GM18858 (cell line): ENCODE data around the gene GPR139.

ENCODE experiments used
- ATAC-seq: cut with Tn5 transposase; IDR thresholded peaks from one replicate; pipeline ENCODE4 v1.9.1; 2021; ENCODE audit not compliant: unreplicated experiment

Gene GPR139

GRCh38 chr16:20073203-20074098 is at the start of gene GPR139:
Gene GPR139, minus strand, starts transcription at chr16:20073890. Its CDS starts 274 bp downstream, at chr16:20073616.
- ATAC-seq = no peak

DNA sequence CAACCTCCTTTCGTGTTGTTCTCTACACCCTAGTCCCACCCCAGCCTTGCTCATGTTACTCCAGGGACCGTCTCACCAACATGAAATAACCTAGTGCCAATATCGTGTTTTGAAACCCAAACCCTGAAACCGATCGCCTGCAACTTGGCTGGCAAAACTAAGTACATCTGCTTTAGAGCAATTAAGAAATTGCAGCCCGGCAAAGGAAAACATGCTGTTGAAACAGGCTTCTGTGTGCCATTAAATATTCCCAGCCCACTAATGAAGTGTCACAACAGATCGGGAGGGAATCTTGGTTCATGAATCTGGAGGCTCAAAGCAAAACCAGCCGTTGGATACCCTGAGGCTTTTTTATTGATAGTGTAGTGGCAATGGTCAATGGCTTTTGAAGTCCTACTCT is 48.3 kb upstream of the GPR139 start:
- ATAC-seq = no peak

DNA sequence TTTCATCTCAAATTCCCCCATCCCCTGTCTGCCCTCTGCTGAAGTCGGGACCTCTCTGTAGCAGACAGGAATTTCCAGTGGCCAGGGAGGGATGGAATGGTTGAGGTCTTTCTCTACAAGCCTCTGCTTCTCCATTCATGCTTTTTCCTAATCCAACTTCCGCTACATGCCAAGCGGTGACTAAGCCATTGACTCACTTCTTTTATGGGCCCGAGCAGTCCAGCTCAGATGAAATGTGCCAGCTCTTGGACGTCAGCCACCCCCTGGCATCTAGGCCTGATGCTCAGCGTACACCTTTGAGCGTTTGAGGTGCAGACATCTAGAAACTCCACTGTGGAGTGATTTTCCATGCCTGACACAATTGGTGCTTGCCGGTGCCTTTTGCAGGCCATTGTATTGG is 40.7 kb upstream of the GPR139 start:
- ATAC-seq = no peak

DNA sequence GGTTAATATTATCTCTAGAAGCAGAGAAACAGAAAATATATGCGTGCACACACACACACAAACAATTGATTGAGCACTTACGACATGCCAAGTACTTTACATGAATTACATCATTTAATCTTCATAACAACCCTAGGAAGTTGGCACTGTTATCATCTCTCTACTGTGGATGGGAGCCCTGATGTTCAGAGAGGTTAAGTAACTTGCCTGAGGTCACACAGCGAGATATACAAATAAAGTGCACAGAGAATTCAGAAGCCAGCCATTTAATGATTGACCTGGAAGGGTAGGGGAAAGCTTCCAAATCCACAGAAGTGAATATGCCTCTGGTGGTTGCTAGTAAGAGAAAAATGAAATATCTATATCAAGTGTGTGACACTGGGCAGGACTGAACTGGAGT is 37.5 kb upstream of the GPR139 start:
- ATAC-seq = no peak

GRCh38 chr16:20107083-20107482 is 33.4 kb upstream of the GPR139 start:
- ATAC-seq = no peak

GRCh38 chr16:20104563-20105183 is 31.0 kb upstream of the GPR139 start:
- ATAC-seq = no peak

- ATAC-seq = no peak
Measured at GRCh38 chr16:20102521-20102920, 28.8 kb upstream of the GPR139 start.

GRCh38 chr16:20102021-20102420 is 28.3 kb upstream of the GPR139 start:
- no peak for ATAC-seq

- ATAC-seq = no peak
Measured at GRCh38 chr16:20099375-20099774, 25.7 kb upstream of the GPR139 start.

GRCh38 chr16:20094157-20094556 is 20.5 kb upstream of the GPR139 start:
- no peak for ATAC-seq

- no peak for ATAC-seq
Measured at GRCh38 chr16:20089246-20089965, 15.7 kb upstream of the GPR139 start.

DNA sequence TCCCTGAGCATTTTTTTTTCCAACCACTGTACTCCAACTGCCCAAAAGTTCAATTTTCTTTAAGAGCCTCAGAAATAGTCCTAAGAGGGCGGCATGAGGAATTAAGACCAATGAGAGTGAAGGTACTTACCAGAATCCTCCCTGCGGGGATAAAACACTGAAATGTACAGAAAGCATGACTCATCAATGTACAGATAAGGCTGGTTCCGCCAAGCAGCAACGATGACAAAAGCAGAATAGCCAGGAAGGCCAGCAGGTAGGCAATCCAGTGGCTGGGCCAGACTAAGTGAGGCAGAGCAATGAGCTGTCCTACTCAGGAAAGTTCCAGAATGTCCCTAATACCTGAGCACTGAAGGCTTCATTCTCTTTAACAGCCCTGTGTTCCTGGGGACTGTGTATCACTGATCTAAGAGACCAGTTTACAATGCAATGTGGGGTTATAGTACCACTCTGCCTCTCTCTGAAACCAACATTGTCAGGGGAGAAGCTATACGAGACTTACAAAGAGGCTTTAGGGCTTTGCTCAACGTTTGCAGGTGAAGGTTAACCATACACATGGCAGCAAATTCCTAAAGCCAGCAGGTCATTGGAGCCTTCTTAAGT is 11.0 kb upstream of the GPR139 start:
- no peak for ATAC-seq

DNA sequence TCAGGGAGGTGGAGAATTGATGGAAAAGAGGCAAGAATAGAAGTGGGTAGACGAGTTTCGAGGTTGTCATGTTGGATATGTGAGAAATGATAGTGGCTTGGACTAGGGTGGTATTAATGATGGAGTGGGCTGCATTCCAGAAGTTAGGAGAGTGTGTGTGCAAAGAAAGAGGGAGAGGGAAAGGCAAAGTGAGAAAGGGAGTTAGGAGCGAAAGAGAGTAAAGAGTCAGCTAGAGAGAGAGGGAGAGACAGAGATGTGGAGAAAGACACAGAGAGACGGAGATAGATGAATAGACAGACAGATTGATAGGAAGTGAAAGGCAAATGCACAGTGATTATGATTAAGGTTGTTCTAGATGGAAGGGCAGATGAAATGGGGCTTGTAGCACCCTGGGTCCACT is 5.4 kb upstream of the GPR139 start:
- no peak for ATAC-seq

DNA sequence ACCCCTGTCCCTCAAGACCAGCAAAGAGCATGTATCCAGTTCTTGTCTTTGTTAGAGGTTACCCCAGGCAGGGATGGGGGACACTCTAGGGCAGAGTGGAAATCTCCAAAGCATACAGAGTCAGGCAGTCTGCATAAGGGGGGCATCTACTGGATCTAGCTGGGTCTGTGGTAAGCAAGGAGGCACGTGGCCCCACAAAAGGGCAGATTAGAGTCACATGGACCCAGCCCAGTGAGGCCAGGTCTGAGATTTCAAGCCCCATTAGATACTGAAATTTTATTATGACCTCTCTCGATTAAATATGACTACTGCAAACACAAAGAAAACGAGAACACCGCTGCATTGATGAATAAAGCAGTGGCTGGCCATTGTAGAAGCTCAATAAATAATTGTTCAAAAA is 1.6 kb upstream of the GPR139 start:
- ATAC-seq = no peak

DNA sequence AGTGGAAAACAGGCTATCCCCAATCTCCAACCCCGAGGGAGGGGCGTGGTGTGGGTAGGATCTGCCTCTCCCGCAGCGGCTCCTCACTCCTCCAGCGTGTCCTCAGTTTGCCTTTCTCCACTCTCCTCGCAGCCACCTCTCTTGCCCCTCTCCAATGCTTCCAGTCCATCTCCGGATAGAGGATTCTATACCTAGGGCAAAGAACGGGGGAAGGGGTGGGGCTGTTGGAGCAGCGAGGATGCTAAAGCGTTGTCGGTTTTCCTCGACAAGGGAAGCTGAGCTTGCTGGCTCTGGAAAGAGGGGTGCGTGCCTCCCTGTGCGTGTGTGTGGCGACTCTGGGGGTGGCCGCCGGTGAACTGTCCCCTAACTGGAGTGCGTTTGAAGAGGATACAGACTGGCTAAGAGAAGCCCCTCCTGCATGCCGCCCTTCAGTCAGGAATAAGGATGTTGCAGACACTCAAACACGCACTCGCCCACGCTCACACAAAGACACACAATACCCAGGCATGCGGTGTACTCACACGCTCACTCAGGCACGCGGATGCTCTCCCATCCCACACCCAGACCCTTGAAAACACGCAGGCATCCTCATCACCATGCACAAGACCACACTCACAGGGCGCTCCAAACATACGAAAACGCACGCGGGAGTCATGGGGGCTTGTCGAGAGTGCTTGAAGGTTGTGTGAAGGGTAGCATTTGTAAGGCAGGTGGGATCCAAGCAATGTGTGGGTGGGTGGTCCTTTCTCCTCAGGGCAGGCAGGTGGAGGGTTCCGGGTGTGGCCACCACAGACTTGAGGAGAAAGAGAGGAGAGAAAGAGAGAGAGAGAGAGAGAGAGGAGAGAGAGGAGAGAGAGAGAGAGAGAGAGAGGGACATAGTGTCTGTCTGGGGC is 655 bp upstream of the GPR139 start:
- no peak for ATAC-seq

DNA sequence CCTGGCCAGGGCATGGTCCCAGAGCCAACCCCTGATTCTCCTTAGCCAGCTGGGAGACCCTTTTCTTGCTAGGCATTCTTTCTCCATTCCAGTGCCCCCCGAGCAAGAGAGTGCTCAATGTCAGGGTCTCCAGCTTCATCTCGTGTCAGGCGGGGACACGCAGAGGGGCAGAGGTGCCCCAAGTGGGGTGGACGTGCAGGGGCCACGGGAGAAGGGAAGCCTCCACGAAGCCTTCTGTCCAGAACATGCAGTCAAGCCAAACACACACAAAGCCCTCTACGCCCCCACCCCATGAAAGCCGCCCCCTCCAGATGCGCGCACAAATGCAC is 852 bp downstream of the GPR139 start:
- ATAC-seq = no peak

DNA sequence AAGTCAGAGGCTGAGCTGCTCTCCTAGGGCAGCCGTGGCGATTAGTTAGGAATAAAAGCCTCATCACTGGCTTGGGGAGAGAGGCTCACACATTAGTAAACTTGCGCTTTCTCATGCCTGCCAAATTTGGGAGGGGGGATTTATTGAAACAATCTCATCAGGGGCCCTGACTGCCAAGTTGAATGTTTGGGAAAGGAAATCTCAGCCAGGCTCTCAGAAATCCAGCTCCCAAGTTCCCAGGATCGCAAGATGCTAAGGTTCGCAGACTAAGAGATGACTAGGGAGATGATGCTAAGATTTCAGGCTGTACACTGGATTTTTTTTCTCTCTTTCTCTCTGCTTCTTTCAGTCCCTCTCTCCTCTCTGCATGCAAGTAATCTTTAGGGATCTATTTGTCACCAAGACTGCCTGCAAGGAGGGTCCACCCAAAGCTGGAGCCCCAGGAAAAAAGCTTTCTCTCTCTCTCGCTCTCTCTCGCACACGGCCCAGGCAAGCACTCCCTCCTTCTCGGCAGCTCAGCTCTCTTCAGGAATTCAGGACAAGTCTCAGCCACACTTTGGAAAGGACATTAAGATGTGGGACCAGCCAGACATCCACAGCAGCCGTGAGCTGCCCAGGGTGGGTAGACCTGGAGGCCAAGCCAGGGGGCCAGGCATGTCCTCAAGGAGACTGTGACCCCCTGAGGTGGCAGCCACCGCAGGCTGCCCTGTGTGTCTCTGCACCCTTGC is 1.4 kb downstream of the GPR139 start:
- no peak for ATAC-seq

DNA sequence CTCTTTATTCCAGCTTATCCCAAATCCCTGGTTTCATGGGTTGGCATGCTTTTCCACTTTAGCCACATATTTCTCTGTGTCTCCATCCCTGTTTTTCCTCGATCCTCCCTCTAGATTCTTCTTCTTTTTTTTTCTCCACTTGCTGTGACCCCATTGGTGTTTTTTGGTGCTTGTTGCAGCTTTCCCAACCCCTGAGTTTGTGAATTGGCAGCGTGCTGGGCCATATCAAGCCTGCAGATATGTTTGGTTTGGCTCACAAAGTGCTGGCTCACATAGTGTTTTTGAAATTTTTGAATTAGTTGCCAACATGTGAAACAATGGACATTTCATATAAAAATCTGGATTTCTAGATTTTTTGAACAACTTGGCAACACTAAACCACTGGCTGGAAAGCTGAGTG is 8.8 kb downstream of the GPR139 start:
- ATAC-seq = no peak

DNA sequence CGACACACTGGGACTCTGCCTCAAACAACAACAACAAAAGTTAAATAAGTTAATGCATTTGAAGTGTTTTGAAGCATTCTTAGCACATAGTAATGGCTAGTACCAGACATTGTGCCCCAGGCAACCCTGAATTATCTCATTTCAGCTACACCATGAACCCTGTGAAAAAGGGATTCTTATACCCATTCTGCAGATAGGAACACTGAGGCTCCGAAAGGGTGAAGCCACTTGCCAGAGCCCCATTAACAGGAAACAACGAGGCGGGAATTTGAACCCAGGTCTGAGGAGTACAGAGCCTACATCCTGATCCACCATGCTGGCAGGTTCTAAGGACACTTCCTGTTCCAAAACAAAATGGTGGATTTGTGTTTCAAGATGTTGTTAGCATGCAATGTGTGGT is 9.2 kb downstream of the GPR139 start:
- no peak for ATAC-seq

DNA sequence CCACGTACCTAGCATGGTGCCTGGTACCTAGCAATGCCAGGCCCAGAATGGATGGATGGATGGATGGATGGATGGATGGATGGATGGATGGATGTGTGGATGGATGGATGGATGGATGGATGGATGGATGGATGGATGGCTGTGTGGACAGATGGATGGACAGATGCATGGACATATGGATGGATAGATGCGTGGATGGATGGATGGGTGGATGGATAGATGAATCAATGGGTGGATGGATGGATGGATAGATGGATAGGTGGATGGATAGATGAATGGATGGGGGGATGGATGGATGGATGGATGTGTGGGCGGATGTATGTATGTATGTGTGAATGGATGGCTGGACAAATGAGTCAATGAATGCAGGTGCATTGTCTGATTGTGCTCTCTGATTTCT is 12.6 kb downstream of the GPR139 start:
- no peak for ATAC-seq
